ENCODE data around the gene RAB26. TPM values are rescaled to one million over a fixed set of nuclear protein-coding genes. Genes with fewer than 3 reads are reported as not detected.
"Not testable (repeated sequence)": the region's sequence is repeated elsewhere in the genome, so short reads cannot be mapped to it uniquely, and the experiment has no call there.

The RAB26 gene
- total RNA-seq, 4 donors from 2014 or later, result 0.40 to 1.6 (median 0.89) TPM; not detected in 1

- intact Hi-C loops (cut with DNase I), result loop anchor here (5.0 to 10.0 kb wide), 3 partner anchors 64 to 304 kb away; partner anchors contain the start of gene CCNF
- Histone ChIP-seq H3K4me1 (peaks cover 10 to 13% of the 10 kb centered on the region in 2 donors), H3K9me3 (no peaks in the 10 kb centered on the region), H3K27me3 (no peaks in the 10 kb centered on the region), H3K4me3 (replicated peaks in 1 of 3) (no peak overlapping the region), H3K27ac (no peak overlapping the region), H3K36me3 (no peaks in the 10 kb centered on the region)
- 69 to 78% methylated on average over 4 of the region's 4 CpGs for WGBS, 2 donors
- DNase-seq, result no peak
- no peak for TF ChIP-seq POLR2A (IDR thresholded peaks at IDR 0.05)
- TF ChIP-seq, protein P1, sequence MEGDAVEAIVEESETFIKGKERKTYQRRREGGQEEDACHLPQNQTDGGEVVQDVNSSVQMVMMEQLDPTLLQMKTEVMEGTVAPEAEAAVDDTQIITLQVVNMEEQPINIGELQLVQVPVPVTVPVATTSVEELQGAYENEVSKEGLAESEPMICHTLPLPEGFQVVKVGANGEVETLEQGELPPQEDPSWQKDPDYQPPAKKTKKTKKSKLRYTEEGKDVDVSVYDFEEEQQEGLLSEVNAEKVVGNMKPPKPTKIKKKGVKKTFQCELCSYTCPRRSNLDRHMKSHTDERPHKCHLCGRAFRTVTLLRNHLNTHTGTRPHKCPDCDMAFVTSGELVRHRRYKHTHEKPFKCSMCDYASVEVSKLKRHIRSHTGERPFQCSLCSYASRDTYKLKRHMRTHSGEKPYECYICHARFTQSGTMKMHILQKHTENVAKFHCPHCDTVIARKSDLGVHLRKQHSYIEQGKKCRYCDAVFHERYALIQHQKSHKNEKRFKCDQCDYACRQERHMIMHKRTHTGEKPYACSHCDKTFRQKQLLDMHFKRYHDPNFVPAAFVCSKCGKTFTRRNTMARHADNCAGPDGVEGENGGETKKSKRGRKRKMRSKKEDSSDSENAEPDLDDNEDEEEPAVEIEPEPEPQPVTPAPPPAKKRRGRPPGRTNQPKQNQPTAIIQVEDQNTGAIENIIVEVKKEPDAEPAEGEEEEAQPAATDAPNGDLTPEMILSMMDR (IDR thresholded peaks at IDR 0.05), result no peak
Measured at GRCh38 chr16:2198283-2198682, 49.9 kb downstream of the RAB26 start.

GRCh38 chr16:2199095-2199494, 50.7 kb downstream of the RAB26 start:
- TF ChIP-seq, protein P1 (IDR thresholded peaks at IDR 0.05), result no peak
- no peak for TF ChIP-seq POLR2A (IDR thresholded peaks at IDR 0.05)
- Histone ChIP-seq H3K4me3 (replicated peaks in 1 of 3) (no peak overlapping the region), H3K9me3 (no peaks in the 10 kb centered on the region), H3K4me1 (peaks cover 10 to 13% of the 10 kb centered on the region in 2 donors), H3K27ac (no peak overlapping the region), H3K36me3 (no peaks in the 10 kb centered on the region), H3K27me3 (no peaks in the 10 kb centered on the region)
- DNase-seq, result no peak
- 45 to 83% methylated on average over 2 to 4 of the region's 5 CpGs for WGBS, 2 donors
- intact Hi-C loops (cut with DNase I), result loop anchor here (5.0 to 10.0 kb wide), 3 partner anchors 63 to 303 kb away; partner anchors contain the start of gene CCNF

DNA sequence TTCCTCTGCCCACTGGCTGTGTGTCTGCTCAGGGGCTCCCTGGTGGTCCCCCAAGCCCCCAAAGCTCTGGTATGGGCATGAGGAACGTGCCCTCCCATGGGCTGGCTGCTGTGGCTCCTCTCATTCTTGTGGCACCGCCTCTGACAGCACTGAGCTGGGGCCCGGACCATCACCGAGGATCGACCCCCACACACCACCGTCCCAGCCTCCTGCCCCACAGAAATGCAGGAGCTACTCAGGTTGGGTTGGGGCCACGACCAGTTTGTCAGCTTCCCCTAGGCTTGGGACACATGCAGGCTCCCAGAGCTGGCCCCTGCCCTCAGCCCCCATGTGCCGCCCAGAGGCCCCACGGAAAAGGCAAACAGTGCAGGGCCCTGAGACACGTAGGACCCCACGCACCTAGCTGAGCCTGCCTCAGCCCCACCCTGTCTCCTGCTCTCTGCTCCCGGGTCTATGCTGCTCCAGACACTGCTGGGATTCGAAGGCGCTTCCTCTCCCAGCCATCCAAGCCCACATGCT, 51.3 kb downstream of the RAB26 start:
- WGBS, 2 donors, result 61 to 74% methylated on average over 7 to 13 of the region's 14 CpGs

DNA sequence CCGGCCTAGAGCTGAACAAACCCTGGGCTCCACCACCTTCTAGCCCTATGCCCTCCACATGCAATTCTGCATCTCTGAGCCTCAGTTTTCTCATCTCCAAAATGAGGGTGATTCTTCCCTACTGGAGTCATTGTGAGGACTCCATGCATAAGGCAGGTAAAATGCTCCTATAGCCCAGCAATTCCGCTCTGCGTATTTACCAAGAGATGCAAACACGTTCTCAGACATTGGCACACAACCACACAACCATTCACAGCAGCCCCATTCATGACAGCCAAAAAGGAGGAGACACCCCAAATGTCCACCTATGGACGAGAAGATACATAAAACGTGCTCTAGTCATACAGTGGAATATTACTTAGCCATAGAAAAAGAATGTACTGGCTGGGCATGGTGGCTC, 51.9 kb downstream of the RAB26 start:
- WGBS, 2 donors, result 86 to 94% methylated on average over 6 of the region's 6 CpGs
- TF ChIP-seq, protein P1 (IDR thresholded peaks at IDR 0.05), result no peak
- TF ChIP-seq POLR2A (IDR thresholded peaks at IDR 0.05), result no peak
- no peaks in the 10 kb centered on the region for H3K27me3 ChIP-seq
- no peaks in the 10 kb centered on the region for H3K36me3 ChIP-seq
- no peaks in the 10 kb centered on the region for H3K9me3 ChIP-seq
- no peak overlapping the region for H3K4me3 ChIP-seq (replicated peaks in 1 of 3)
- peaks cover 12 to 13% of the 10 kb centered on the region in 2 donors for H3K4me1 ChIP-seq
- no peak for DNase-seq
- intact Hi-C loops (cut with DNase I), result no loop called here
- no peak overlapping the region for H3K27ac ChIP-seq

More for the DNA sequence above, 51.3 kb downstream of the RAB26 start:
- no peak overlapping the region for H3K27ac ChIP-seq
- no peak for DNase-seq
- no peaks in the 10 kb centered on the region for H3K9me3 ChIP-seq
- no peak for TF ChIP-seq POLR2A (IDR thresholded peaks at IDR 0.05)
- TF ChIP-seq, protein P1 (IDR thresholded peaks at IDR 0.05), result no peak
- no peak overlapping the region for H3K4me3 ChIP-seq (replicated peaks in 1 of 3)
- H3K4me1 ChIP-seq, result peaks cover 14 to 15% of the 10 kb centered on the region in 2 donors
- H3K27me3 ChIP-seq, result no peaks in the 10 kb centered on the region
- no peaks in the 10 kb centered on the region for H3K36me3 ChIP-seq
- intact Hi-C loops (cut with DNase I), result loop anchor here (5.0 to 10.0 kb wide), 3 partner anchors 63 to 303 kb away; partner anchors contain the start of gene CCNF

GRCh38 chr16:2203119-2203688, 54.8 kb downstream of the RAB26 start:
- H3K9me3 ChIP-seq; H3K27ac ChIP-seq; DNase-seq; H3K27me3 ChIP-seq; H3K4me3 ChIP-seq (replicated peaks in 1 of 3); intact Hi-C loops (cut with DNase I); H3K36me3 ChIP-seq: not testable (repeated sequence)
- WGBS, 2 donors, result 93 to 96% methylated on average over 8 of the region's 8 CpGs
- H3K4me1 ChIP-seq, result peaks cover 12 to 14% of the 10 kb centered on the region in 2 donors

MicroRNA genes within 50 kb of the gene (microRNA counts, 767-probe panel; counts per million panel counts)
- microRNA hsa-miR-3180 (0 counts per million in 2 donors), microRNA hsa-miR-4516 (2,751 to 4,876 counts per million in 2 donors)

Small RNA genes lying within 50 kb of the gene (microRNA-seq; reads per million reads assigned to microRNA genes)
- gene MIR3180-5 (not detected), gene MIR4516 (not detected), gene MIR6511B1 (not detected)

Small RNA genes lying within 50 kb of the gene (small RNA-seq; reads per million reads assigned to genes)
- gene MIR3180-5, result not detected
- not detected for gene MIR4516
- gene RF00019, result not detected
- not detected for gene SNORD60

Other genes starting within 250 kb of the RAB26 start
- gene HS3ST6, start 230.2 kb upstream of the RAB26 start, total RNA-seq, result under 1 TPM in 1 of 4 donors, not detected in 3; 0.54 TPM
- gene MSRB1, start 205.4 kb upstream of the RAB26 start, total RNA-seq, result 10 to 100 TPM in 2 of 4 donors, 1 to 10 TPM in 2; 5.0 to 43.7 (median 12.4) TPM
- not detected for gene RPL3L, start 193.9 kb upstream of the RAB26 start, total RNA-seq
- 100 to 1,000 TPM; 174 to 325 (median 284) TPM for gene NDUFB10, start 189.1 kb upstream of the RAB26 start, total RNA-seq
- 1,000 to 10,000 TPM in 3 of 4 donors, 100 to 1,000 TPM in 1; 976 to 2,244 (median 1,167) TPM for gene RPS2, start 183.8 kb upstream of the RAB26 start, total RNA-seq
- not detected for gene RNF151, start 181.8 kb upstream of the RAB26 start, total RNA-seq
- 10 to 100 TPM; 34.4 to 91.8 (median 53.7) TPM for gene TBL3, start 176.6 kb upstream of the RAB26 start, total RNA-seq
- not detected for gene NOXO1, start 167.2 kb upstream of the RAB26 start, total RNA-seq
- 10 to 100 TPM in 3 of 4 donors, 1 to 10 TPM in 1; 7.8 to 37.2 (median 22.3) TPM for gene GFER, start 164.4 kb upstream of the RAB26 start, total RNA-seq
- not detected for gene SYNGR3, start 158.7 kb upstream of the RAB26 start, total RNA-seq
- gene ZNF598, start 138.8 kb upstream of the RAB26 start, total RNA-seq, result 10 to 100 TPM; 19.0 to 38.4 (median 27.4) TPM
- under 1 TPM in 2 of 4 donors, not detected in 2; 0.54 to 0.63 TPM for gene NPW, start 128.8 kb upstream of the RAB26 start, total RNA-seq
- gene NHERF2, start 121.7 kb upstream of the RAB26 start, total RNA-seq, result 100 to 1,000 TPM in 1 of 4 donors, 10 to 100 TPM in 3; 73.8 to 146 (median 81.6) TPM
- gene NTHL1, start 100.8 kb upstream of the RAB26 start, total RNA-seq, result 10 to 100 TPM in 3 of 4 donors, 1 to 10 TPM in 1; 6.1 to 38.7 (median 25.0) TPM
- gene TSC2, start 100.6 kb upstream of the RAB26 start, total RNA-seq, result 100 to 1,000 TPM; 101 to 148 (median 109) TPM
- gene PKD1, start 12.7 kb upstream of the RAB26 start, total RNA-seq, result 100 to 1,000 TPM in 1 of 4 donors, 10 to 100 TPM in 3; 66.9 to 153 (median 87.7) TPM
- gene TRAF7, start 7.2 kb downstream of the RAB26 start, total RNA-seq, result 10 to 100 TPM; 27.7 to 51.9 (median 41.5) TPM
- gene CASKIN1, start 48.0 kb downstream of the RAB26 start, total RNA-seq, result 1 to 10 TPM in 1 of 4 donors, under 1 TPM in 3; 0.13 to 1.2 (median 0.40) TPM
- 10 to 100 TPM; 61.0 to 95.6 (median 63.1) TPM for gene MLST8, start 56.8 kb downstream of the RAB26 start, total RNA-seq
- 10 to 100 TPM in 2 of 4 donors, 1 to 10 TPM in 2; 3.8 to 44.6 (median 12.0) TPM for gene BRICD5, start 62.2 kb downstream of the RAB26 start, total RNA-seq
- 10 to 100 TPM; 13.4 to 44.0 (median 28.8) TPM for gene PGP, start 66.2 kb downstream of the RAB26 start, total RNA-seq
- gene E4F1, start 75.0 kb downstream of the RAB26 start, total RNA-seq, result 10 to 100 TPM; 35.3 to 55.7 (median 41.3) TPM
- 1 to 10 TPM in 3 of 4 donors, under 1 TPM in 1; 0.88 to 4.5 (median 1.4) TPM for gene DNASE1L2, start 87.8 kb downstream of the RAB26 start, total RNA-seq
- gene ECI1, start 103.0 kb downstream of the RAB26 start, total RNA-seq, result 100 to 1,000 TPM; 104 to 208 (median 169) TPM
- 100 to 1,000 TPM; 127 to 158 (median 141) TPM for gene RNPS1, start 119.5 kb downstream of the RAB26 start, total RNA-seq
- 10 to 100 TPM; 36.5 to 66.7 (median 60.4) TPM for gene ABCA3, start 192.1 kb downstream of the RAB26 start, total RNA-seq

Measured in thyroid gland (tissue), 4 donors.